SIG-M5 treated with dmso at 0.1 percent for 504 hours (cell line): ENCODE results near the gene ANK2.
"Not testable (repeated sequence)": the region's sequence is repeated elsewhere in the genome, so short reads cannot be mapped to it uniquely, and the experiment has no call there.

ENCODE experiments used
- DNase-seq: peaks from one replicate; lab custom pipeline; 2025; ENCODE audit not compliant: unreplicated experiment; lab: John Stamatoyannopoulos, UW

Gene ANK2

DNA sequence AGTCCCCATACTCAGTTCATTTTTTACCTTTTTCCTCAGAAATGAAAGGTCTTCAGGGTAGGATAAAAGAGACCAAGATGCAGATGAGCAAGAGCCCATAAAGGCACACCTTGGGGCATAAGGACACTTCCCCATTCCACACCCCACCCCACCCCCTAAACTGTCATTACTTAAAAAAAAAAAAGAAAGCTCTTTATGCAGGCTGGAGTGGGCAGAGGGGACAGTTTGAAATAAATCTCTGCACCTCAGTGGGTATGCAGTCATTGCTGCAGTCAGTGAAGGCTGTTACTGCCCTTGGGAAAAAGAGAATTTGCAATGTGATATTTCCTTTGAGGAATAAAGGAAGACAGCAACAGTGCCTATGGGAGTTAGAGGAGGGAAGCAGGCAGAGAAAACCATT lies 137.5 kb downstream of the ANK2 start:
- DNase-seq = no peak

DNA sequence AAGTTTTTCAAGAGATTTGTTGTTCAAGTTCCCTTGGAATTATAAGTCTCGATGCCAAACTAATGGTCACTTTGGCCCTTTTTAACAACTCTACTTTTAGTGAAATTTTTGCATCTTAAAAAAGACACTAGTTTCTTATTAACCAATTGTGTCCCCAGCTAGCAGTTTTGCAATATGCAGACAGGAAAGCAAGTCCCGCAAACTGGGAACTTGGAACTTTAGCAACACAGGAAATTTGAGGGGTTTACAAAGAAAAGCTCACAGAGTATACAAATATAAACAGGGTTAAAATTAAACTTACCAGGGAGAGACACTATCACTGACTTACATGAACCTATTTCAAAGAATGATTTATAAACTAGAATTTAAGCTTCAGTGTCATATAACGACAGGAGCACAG lies 137.9 kb downstream of the ANK2 start:
- no peak for DNase-seq

DNA sequence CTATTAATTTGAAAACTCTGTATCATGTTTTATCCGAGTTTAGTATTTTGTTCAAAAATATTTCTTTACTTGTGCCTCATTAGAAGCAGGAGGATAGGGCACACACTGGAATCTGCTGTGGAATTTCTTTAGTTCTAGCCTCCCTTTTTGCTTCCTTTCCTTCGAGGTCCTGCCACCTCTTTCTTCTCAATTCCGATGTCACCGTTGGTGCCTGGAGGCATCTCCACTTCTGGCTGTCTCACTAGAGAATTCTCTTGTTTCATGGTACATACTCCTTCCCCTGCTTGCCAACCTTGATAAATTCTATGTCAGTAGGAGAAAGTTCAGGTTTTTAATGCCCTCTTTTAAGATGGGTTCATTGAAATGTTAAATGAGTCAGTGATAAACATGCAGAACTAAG lies 140.1 kb downstream of the ANK2 start:
- no peak for DNase-seq

DNA sequence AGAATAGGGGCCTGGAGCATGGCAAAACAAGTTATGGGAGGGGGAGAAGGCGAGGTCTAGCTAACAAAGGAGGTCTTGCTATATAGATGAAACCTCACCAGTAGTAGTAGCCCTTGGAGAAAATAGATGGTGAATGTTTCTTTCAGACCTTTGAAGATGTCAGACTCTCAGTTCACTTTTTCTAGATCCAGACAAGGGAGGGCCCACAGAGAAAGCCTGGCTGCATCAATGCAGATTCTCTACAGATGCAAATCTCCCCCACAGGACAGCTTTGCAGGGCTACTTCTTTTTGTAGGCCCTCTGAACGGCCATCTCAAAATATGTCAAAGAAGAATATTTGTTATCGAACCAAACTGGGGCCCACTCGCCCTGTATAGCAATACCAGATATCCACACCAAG lies 159.7 kb downstream of the ANK2 start:
- DNase-seq = no peak

DNA sequence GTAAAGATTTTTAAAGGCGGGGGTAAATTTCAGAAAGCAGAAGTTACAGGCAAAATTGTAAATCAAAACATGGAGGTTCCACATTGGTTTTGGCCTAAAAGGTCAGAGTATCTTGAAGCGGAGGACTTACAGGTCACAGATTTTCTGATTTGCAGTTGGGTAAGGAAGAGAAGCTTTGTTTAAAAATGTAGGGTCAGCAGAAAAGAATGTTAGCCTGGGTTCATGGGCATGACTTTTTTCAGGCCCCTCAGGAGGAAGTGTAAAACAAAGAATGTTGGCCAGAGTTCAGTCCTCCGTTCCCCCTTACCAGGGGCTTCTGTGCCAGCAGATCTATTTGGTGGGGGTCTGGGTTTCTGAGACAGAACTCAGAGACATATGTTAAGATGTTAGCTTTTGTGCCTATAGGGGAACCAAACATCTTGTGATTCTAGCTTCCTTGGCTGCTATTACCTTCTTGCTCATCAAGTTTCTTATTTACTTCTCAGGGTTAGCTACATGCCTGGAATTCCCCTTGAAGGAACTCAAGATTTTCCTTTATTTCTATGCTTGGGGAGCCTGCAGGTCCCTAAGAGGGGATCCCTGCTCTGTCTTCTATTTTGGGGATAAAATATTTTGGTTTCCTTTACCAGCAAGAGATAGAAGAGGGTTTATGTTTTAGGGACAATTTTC lies 160.3 kb downstream of the ANK2 start:
- no peak for DNase-seq

DNA sequence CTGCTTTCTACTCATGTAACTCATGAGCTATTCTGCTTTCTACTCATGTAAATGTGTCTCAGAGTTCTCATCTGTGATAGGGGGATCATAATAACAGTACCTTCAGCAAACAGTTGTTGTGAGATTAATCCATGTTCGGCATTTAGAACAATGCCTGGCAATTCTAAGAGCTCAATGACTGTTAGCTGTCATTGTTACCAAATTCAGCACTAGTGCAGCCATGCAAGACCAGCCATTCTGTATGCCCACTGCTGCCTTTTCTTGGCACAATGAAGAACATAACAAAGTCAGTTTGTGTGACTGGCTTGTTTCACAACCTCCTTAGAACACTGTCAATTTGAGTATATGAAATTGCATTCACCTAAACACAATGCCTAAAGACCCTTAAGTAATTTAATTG lies 163.2 kb downstream of the ANK2 start:
- no peak for DNase-seq

DNA sequence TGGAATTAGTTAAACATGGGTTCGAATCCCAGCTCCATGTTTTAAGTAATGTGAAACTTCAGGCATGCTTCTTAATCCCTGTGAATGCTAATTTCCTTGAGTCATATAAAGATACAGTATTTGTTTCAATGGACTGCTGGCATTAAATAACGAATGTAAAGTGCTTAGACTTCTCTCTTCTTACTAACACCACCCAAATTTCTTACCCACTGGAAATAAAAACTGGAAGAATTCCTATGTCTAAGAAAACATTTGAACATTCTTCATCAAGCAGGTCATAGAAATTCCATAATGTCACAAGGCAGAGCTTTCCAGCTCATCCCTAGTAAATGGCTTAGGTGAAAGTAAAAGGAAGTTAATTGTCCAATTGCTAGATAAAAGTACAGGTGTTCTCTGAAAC lies 172.5 kb downstream of the ANK2 start:
- no peak for DNase-seq

DNA sequence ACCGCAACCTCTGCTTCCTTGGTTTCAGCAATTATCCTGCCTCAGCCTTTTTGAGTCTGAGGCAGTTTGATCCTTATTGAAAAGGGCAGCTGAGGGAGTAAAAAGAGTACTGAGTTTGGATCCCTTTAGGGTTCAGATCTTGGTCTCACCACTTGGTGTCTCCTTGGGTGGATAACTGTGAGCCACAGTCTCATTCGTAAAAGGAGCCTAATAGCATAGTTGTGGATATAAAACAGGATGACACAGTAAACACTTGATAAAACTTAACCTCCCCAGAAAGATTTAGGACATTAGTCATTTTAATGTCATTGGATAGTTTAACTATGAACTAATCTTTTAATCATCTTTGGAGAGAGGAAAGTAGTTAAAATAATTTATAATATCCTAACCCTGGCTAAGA lies 173.0 kb downstream of the ANK2 start:
- DNase-seq = no peak

DNA sequence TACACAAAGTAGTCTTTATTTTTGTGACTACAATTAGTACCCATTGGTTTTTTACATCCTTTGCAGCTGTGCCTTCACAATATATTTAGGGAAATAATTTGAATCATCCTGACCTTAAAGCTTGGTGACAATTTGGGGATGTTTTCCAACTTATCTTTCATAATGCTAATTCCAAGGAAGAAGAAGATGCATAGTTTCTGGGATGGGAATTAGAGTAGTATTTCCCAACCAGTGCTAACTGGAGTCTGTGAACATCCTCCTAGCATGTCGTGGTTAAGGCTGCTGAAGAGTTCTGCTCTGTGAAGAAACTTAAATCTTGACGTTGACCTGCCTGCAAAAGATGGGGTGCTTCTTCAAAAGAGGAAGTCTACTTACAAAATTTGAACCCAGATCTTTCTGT lies 173.5 kb downstream of the ANK2 start:
- peak; percentile 5 for DNase-seq

DNA sequence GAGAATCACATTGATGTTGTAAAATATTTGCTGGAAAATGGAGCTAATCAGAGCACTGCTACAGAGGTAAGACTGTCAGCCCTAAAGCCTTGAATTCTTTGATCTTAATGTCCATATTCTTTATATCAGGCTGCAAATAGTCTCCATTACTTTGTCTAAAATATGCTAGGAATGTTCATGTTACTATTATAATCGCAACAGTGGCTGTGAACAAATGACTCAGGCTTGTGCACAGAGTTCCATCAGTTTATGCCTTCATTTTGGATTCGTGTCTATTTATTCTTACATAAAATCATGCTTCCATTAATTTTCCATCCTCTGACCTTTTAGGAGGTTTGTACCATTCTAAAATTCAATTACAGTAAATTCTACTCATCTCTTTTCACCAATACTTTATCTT lies 182.7 kb downstream of the ANK2 start:
- DNase-seq = no peak

DNA sequence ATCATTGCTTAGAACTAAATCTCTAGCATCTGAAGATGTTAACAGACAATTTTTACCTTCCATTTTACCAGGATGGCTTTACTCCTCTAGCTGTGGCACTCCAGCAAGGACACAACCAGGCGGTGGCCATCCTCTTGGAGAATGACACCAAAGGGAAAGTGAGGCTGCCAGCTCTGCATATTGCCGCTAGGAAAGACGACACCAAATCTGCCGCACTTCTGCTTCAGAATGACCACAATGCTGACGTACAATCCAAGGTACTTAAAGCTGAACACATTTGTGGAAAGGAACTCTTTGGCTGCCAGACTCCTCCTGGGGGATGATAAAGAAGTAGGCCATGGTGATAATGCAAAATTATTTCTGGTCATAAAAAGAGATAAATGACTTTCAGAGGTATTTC lies 187.5 kb downstream of the ANK2 start:
- no peak for DNase-seq

DNA sequence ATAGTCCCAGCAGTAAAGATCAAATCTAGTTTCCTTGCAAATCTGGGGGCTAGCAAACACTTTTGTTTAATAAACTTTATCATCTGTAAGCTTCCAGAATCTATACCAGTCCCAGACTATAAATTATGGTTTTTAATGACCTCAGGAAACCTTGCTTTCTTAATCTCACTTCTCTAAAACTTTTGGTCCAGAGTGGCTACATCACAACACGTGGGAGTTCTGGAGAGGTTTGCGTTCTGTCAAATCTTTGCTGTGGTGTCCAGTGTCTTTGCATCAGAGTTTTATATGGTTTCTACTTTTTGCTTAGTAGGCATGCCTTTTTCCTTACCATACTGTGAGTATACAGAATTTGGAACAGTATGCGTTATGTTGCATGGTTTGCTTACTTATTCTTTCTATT lies 193.9 kb downstream of the ANK2 start:
- DNase-seq = no peak

DNA sequence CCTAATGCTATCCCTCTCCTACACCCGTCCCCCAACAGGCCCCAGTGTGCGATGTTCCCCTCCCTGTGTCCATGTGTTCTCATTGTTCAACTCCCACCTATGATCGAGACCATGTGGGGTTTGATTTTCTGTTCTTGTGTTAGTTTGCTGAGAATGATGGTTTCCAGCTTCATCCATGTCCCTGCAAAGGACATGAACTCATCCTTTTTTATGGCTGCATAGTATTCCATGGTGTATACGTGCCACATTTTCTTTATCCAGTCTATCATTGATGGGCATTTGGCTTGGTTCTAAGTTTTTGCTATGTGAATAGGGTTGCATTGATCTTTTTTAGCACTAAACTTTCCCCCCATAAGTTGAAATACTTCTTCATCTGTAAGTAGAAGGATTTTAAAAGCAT lies 195.3 kb downstream of the ANK2 start:
- DNase-seq = not testable (repeated sequence)

DNA sequence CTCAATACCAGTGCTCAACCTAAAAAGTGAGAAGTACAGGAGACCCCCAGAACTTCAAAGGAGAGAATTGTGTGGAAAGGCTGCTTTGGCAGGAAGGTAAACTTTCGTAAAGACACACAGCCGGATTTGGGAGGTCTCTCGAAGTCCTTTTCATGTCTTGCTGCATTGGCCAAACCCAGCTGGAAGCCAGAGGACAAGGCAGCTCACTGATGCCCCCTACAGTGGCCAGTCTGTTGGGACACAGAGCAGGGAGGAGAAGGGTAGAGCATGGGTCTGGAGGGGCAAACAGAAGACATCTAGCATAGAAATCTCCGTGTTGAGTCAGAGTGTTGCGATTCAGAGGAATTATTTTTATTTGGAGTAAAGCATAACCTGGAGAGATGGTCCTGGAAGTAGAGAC lies 198.9 kb downstream of the ANK2 start:
- no peak for DNase-seq

DNA sequence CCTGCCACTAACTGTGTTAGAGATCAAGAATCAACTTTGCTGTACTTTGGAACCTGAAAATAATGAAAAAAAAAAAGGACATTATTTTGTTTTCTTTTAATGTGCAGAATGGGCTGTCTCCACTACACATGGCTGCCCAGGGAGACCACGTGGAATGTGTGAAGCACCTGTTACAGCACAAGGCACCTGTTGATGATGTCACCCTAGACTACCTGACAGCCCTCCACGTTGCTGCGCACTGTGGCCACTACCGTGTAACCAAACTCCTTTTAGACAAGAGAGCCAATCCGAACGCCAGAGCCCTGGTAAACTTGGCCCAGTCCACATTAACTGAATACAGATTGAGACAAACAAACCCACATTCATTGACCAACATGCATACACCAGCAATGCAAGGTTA lies 206.2 kb downstream of the ANK2 start:
- no peak for DNase-seq

DNA sequence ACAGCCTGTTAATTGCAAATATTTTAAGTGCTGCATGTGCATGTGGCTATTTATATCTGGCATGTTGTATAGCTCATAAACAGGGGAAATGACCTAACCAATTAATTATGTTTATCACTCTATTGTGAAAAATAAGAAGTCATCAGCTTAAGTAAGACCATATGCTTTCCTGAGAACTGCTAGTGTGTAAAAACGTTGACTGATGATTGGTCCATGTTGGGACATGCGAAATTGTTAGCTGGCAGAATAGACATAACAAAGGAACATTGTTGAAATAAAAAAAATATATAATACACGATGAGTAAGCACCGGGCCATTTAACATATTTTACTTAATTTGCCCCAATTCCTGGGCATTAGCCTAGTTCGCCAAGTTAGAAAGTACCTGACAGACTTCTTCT lies 207.5 kb downstream of the ANK2 start:
- DNase-seq = no peak

DNA sequence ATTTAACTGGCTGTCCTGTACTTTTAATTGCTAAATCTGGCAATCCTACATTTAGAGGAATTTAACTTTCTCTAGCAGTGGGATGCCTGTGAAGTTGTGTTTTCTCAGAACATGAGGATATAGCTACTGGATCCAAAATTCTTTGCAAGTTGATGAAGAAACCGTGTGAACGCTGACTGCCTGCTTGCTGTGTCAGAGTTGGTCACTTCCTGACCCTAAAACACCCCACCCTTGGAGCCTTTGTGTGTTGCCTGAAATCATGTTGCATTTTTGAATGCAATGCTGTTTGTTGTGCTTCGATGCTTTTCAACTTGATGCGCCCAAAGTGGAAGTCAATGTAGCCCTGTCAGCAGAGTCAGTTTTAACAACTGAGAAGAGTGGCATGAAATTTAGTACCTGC lies 211.2 kb downstream of the ANK2 start:
- DNase-seq = no peak

DNA sequence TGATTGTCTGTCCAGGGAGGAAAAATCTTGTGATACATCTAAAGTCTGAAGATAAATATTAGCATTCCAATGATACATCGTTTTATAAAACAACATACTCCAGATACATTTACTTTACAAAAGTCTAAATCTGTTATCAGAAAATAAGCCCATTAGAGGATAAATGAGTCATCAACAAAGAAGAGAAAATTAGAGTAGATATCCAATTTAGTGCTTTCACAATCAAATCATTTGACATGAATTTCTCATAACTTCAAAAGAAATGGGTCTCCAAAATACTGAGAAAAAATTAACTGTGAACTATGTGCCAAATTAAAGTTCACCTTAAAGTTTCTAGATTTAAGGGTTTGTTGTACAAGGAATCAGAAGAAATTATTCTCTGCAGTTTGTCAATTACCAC lies 213.8 kb downstream of the ANK2 start:
- DNase-seq = no peak

DNA sequence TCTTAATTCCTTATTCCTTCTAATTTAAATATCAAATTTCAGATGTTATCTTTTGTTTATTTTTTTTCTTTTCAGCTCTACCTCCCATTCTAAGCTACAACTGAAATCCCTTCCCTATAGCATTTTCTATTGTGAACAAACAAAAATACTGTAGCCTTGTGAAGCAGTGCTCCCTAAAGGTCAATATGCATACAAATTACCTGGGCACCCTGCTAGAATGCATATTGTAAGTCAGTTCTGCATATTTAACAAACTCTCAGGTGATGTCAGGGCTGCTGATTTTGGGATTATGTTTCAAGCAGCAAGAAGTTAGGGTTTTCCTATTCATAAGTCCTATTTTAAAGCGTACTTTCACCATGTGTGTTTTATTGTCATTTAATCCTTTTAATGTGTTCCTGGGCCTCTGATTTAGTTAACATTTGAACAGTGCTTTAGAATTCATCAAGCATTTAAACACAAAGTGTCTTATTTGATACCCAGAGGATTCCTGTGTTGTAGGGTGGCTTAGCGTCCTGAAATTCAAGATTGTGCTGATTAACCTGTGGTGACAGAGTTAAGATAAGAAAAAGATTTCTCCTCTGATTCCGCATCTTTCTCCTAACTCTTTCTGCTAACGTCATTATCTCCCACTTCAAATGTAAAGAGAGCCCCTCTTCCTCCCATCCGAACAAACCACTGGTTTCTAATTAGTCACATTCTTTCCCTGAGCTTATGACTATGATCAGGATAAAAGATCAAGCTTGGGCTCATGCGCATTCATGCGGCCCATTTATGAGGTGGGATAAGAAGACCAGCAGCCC lies 221.3 kb downstream of the ANK2 start:
- DNase-seq = no peak

DNA sequence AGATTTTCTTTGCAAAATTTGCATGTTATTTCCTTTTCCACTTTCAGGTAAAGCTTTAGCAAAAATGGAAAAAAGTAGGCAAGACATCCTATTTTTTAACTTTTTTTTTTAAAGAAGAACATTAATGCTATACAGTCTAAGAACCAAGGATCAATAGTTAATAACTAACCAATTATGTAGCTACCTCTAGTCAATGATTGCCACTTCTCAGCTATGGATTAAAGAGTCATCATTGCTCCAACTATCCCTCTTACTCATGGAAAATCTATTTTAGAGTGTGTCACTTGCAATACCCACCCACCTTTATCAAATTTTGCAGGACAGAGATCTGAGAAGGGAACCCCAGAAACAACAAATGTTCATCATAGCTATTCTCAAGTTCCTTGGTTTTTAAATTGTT lies 223.1 kb downstream of the ANK2 start:
- DNase-seq = no peak

DNA sequence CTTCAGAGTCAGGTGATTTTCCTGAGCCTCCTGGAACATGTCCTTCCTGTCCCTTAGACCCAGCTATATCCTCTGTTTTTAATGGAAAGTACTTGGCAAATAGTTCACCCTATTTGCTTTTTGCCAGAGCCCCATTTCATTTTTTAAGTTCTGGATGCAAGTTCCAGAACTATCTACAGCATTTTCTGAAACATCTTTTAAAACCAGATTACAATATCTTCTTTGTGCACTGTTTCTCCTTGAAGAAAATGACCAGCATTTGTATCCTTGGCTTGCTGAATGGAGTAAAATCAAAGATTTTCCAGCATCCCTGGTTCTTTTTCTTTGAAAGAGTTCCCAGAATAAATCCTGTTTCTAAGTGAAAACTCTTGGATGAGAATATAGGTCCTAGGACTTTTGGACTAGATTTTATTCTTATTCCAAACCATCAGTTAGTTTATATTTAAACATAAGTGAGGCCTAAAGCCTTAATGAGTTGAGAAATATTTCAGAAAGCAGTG lies 224.3 kb downstream of the ANK2 start:
- DNase-seq = no peak

DNA sequence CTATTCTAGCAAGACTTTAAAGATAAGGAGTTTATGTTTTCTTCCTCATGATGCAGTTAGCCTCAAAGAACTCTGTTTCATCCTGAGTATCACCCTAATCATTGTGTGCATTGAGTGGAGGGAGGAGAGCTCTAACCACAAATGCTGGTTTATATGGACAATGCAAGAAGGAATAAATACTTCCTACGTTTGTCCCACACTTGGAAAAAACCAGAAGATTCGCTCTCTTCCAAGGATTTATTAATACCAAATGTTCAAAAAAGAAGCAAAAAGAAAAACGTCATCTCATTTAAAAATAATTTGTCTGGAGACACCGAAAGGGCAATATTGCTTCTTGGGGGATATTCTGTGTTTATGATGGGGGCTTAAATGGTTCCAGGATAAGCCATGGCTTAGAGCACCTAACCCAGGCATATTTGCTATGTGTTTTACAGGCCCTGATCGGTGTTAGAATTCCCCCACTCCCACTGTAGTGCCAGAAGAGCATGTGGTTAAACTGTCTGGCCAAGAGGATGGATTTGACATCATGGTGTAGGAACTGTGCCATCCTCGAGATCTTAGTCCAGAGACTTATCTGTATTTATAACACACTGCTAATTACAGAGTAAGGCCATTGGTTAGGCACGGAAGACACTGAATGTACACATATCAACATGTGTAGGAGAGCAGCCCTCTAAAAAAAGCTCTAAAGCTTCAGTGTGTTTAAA lies 227.2 kb downstream of the ANK2 start:
- no peak for DNase-seq
